Measurements from ENCODE around the gene FAM3D. TPM values are rescaled to one million over a fixed set of nuclear protein-coding genes. Genes with fewer than 3 reads are reported as not detected.

The FAM3D gene
- total and polyA plus RNA-seq, 10 of the 15 experiments (the other 5 are each of a cell fraction or from before 2014, with no cell fraction given) = 0.04 to 0.07 TPM; not detected in 8

DNA sequence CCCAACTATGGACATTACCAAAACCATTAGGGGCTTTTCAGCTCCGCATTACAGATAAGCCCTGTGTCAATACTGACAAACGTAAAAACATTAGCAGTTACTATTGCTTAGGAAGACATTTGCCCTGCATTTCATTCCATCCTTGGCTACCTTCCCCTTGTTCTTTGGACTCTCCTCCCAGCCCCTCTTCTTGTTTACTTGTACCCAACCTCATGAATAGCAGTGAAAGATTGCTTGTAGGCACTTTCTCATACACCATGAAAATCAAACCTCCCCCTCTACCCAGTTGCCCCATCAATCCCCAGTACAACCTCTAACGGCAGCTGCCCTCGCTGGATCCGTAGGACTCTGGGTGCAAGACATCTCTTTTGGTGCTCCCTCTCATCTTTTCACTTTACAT lies 72.5 kb downstream of the FAM3D start:
- DNase-seq (ENCODE audit: low read depth, low spot score) (no peak), FAIRE-seq (no peak), ATAC-seq (no peak)
- POLR2A ChIA-PET = no interaction called here
- SMC1A ChIA-PET (ENCODE audit: uncharacterized antibody, unreplicated experiment) = no interaction called here
- Histone ChIP-seq H3K9ac (ENCODE audit: control insufficient read depth, insufficient read depth, low read length) (no peak overlapping the region), H3K27me3 (replicated peaks in 1 of 2; ENCODE audit: control insufficient read depth in 2 of 2, insufficient read depth in 2 of 2, low read length in 1 of 2) (peaks cover 0 to 1% of the 10 kb centered on the region in 2 experiments; a peak in 1 of 4 replicates), H3K9me3 (replicated peaks; ENCODE audit: control insufficient read depth, insufficient read depth, low read length) (no peaks in the 10 kb centered on the region), H3K79me2 (ENCODE audit: control insufficient read depth, insufficient read depth, low read length) (no peaks in the 10 kb centered on the region), H4K20me1 (ENCODE audit: control insufficient read depth, insufficient read depth) (no peaks in the 10 kb centered on the region), H3K27ac (ENCODE audit: control insufficient read depth, insufficient read depth) (no peak overlapping the region), H3K36me3 (ENCODE audit: control insufficient read depth in 2 of 2, insufficient read depth in 2 of 2, low read length in 1 of 2) (no peaks in the 10 kb centered on the region), H2AFZ (ENCODE audit: control insufficient read depth, low read depth, low read length) (no peak overlapping the region), H3K4me3 (no peak overlapping the region), H3K4me2 (ENCODE audit: control insufficient read depth, insufficient read depth) (no peak overlapping the region), H3K4me1 (ENCODE audit: control insufficient read depth, insufficient read depth, low read length) (no peaks in the 10 kb centered on the region)
- CTCF ChIA-PET = no interaction called here
- WGBS (ENCODE audit: insufficient coverage, insufficient replicate concordance, low lambda C conversion rate, missing lambda C conversion rate) = 58% methylated on average over 5 of the region's 5 CpGs
- no TSS peak for BruUV-seq (replicated peaks)
- TF ChIP-seq TBL1XR1 (IDR thresholded peaks at IDR 0.05; ENCODE audit: low read depth, low read length) (no peak), CBX5 (IDR thresholded peaks at IDR 0.05; ENCODE audit: low read depth) (no peak), NBN (IDR thresholded peaks at IDR 0.05) (no peak), BHLHE40 (IDR thresholded peaks at IDR 0.05; ENCODE audit: borderline replicate concordance in 1 of 2, low read depth in 2 of 2, low read length in 1 of 2) (no peak), ZZZ3 (IDR thresholded peaks at IDR 0.05; ENCODE audit: control insufficient read depth, insufficient read length, low read depth) (no peak), SMAD1 (IDR thresholded peaks at IDR 0.05; ENCODE audit: low read depth, partially characterized antibody) (no peak), WRNIP1 (IDR thresholded peaks at IDR 0.05; ENCODE audit: borderline replicate concordance, low read depth, low read length) (no peak), EED (IDR thresholded peaks at IDR 0.05; ENCODE audit: low read depth) (no peak), BMI1 (IDR thresholded peaks at IDR 0.05; ENCODE audit: borderline replicate concordance) (no peak), ZNF622 (IDR thresholded peaks at IDR 0.05) (no peak), RAD21 (IDR thresholded peaks at IDR 0.05; ENCODE audit: insufficient read depth, low read depth, low read length) (no peak), LARP7 (IDR thresholded peaks at IDR 0.05) (no peak), POU2F2 (IDR thresholded peaks at IDR 0.05; ENCODE audit: borderline replicate concordance, low read depth, low read length) (no peak)
- TF ChIP-seq, protein P1, sequence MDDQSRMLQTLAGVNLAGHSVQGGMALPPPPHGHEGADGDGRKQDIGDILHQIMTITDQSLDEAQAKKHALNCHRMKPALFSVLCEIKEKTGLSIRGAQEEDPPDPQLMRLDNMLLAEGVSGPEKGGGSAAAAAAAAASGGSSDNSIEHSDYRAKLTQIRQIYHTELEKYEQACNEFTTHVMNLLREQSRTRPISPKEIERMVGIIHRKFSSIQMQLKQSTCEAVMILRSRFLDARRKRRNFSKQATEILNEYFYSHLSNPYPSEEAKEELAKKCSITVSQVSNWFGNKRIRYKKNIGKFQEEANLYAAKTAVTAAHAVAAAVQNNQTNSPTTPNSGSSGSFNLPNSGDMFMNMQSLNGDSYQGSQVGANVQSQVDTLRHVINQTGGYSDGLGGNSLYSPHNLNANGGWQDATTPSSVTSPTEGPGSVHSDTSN (IDR thresholded peaks at IDR 0.05; ENCODE audit: insufficient replicate concordance, low read depth, low read length) = no peak
- intact Hi-C loops (cut with micrococcal nuclease; ENCODE audit: unreplicated experiment) (no loop called here), in situ Hi-C loops (cut with MboI) (no loop called here)
- RAD21 ChIA-PET (ENCODE audit: unreplicated experiment) = no interaction called here
